GM19395 (cell line): ENCODE data around the gene TWIST2.

Experiments
- ATAC-seq: cut with Tn5 transposase; IDR thresholded peaks from one replicate; pipeline ENCODE4 v1.9.1; 2021; ENCODE audit warnings: mild to moderate bottlenecking, moderate library complexity; ENCODE audit not compliant: unreplicated experiment

TWIST2 gene

DNA sequence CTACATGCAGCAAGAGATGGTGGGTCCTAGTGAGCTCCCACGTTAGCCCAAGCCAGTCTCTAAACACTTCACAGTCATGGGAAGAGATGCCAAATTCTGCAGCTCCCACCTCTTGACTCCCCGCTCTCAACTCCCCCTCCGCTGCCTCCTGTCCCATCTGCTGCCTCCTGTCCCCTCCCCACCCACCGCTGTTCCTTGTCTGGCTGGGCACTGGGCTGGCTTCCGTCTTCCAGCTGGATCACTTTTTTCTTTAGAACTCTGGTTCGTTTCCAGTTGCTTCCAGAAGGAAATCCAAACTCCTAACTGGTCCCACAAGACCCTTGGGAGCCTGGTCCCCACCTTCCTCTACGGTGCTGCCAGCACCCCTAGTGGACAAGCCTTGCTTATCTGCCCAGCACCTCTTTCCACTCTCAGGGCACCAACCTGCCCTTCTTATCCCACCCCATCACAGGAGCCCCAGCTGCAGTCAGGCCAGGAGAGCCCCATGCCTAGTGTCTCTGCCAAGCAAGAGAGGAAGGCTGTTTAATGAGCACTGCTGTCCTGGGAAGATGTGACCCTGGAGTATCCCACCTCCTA lies 12.1 kb upstream of the TWIST2 start:
- no peak for ATAC-seq

DNA sequence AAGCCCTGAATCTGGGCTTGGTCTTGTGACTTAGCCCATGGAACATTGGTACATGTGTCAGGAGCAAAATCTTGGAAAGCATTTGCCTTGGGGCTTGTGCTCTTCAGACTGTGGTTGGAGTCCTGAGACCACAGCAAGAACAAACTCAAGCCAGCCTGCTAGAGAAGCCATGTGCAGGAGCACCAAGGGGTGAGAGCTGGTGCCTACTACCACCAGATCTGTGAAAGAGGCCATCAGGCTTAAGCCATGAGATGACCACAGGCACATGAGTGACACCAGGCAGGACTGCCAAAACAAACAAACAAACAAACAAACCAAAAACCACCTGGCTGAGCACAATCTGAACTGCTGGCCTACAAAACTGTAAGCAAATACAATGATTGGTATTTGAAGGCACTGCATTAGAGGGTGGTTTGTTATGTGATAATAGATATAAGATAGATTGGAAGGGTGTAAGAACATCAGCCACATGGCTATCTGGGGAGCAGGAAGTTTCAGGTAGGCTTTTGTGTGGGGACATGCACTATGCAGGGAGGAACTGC lies 9.0 kb upstream of the TWIST2 start:
- no peak for ATAC-seq

DNA sequence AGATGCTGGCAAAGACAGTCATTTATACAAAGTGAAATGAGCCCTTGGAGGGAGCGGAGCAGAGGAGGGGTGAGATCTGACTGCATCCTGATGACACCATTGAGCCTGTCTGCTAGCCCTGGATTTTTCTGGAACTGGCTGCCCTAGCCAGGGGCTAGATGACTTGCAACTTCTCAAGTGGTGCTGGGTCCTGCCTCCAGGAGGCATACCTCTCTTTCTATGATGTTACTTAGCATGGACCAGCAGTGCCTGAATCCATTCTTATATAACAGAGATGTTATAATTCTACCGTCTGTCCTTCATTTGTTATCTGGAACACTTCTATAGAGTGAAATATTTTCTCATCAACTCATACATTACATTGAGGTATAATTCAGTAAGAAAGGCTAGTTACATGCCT lies 8.5 kb upstream of the TWIST2 start:
- no peak for ATAC-seq

DNA sequence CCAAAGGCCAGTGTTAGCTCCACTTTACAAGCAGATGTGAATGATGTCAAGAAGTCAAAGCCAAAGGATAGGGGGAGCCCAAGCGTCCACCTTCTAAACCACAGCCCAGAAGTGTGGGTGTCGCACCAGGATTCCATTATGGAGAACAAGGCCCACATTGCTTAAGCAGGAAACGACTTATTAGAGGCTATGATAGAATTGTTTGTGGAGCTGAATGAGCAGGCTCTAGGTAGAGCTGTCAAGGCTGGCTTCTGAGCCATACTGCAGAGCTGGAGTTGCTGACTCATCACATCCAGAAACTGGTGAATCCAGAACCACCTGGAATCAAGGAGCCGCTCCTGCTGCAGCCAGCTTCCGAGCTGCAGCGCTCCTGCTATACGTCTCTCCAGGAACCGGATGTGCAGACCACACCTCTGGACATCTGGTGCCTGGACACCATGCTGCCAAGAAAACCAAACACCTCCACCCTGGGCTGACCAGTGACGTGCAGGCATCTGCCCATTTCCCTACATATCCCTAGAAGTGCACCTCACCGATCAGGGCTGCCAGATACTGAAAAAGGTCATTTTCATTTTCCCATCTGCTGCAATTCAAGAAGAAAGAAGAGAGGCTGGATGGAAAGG lies 6.2 kb upstream of the TWIST2 start:
- no peak for ATAC-seq

DNA sequence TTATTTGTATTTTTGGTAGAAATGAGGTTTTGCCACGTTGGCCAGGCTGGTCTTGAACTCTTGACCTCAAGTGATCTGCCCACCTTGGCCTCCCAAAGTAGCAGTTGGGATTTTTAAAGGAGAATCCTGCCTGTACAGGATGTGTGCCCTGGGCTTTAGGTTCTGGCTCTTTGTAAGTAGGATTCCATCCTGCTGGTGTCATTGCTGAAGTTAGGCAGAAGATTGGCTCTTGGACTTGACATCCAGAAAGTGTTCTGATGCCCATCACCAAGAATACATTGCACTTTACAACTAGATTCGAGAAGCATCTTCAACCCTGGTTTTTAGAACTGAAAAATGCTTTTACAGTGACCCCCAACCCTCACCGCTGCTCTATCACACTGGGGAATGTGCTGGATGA lies 4.4 kb upstream of the TWIST2 start:
- ATAC-seq = no peak

DNA sequence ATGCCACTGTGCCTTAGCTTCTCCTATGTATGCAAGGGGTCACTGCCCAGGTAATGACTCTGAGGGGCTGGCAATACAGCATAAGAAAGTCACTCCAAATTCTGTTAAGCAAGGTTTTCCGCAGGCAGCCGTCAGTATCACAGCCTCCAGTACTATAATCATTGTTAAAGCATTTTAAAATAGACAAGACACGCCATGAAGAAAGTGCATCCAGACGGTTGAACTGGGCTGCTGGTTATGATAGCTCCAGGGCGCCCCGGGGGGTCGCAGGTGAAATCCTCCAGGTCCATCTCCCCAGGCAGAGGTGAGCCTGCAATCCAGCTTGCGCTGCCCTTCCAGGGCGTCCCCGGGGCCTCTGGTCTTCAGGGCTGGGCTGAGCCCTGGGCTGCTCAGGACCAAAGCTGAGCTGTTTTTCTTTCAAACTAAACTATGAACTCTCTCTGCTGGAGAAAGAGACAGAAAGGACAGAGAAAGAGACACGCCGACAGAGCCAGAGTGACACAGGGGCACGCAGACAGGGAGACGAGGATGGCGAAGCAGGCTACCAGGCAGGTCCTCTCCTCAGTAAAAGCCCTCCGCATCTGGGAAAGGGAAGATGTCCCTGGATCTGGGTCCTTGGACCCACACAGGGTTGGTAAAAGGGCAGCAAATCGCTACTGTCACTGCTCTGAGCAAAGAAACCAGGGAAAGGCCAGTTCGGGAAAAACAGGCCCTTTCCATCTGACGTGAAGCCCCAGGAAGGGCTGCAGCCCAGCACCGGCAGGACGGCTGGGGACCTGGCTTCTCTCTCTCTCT lies 2.1 kb upstream of the TWIST2 start:
- ATAC-seq = no peak

DNA sequence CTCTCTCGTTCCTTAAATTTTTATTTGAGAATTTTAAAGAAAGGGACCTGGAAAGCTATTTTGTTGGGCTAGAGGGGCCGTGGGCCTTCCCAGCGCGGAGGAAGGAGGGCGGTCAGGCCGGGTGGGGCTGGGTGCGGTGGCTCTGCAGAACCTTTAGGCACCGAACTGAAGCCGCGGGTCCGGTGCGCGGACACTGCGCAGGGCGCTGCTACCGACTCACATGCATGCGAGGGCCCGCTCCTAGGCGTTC lies 1.6 kb upstream of the TWIST2 start:
- no peak for ATAC-seq

DNA sequence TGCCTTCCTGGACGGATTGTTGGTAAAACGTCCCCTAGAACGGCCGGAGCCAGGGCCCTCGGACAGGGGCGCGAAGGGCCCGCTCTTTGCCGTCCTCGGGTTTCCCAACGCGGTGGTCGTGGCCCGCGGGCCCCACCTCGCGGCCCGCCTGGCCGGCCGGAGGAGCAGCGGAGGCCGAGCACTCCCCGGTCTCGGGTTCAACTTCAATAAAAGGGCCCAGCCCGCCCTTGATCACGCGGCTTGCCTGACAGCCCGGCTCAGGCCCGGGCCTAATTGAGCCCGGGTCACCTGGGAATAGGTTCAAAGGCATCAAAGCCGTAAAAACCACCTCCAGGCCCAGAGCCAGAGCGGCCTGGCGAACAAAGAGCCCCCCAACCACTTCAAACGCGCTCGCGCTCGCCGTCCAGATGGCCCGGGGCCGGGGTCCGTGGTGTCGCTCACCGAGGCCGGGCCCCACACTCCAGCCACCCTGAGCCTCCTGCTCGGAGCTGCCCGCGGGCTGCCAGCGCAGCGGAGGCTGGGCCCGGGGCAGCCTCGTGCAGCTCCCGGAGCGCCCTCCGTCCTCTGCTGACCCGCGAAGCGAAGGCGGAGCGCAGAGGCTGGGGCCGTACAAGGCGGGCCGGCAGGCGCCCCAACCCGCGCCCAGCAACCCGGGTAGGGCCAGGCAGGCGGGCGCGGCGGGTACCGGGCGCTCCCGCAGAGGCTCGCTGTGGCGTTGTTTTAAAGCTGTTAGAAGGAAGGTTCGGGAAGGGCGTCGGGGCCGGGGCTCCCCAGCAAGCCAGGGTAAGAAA lies 1.1 kb upstream of the TWIST2 start:
- ATAC-seq = no peak

DNA sequence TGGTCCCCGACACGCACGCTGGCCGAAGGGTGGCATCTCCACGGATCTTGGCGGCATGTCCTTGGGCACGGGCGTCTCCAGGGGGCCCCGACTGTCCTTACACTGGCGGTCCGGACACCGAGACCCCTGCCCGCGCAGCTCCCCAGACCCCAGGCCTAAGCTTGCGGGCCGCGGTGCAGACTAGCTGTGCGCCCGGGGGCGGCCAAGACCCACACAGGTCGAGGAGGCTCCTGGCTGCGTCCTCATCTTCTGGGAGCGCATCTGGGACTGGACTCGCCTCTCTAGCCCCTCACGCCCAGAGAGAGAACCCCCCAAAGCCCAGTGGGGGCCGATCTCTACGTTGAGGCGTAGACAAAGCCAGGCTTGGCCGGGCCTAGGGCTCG lies 475 bp upstream of the TWIST2 start:
- ATAC-seq = no peak

DNA sequence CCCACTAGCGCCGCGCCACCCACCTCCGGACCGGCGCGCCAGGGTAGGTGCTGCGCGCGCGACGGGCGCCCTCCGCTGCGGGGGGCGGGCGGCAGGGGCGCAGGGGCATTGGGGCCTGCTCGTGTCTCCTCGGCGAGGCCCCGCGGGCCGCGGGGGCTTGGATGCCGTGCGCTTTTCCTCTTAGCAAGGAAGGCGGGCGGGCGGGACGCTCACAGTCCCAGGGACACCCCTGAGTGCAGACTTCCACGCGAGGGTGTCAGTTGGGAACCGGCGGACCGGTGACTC lies 748 bp downstream of the TWIST2 start:
- no peak for ATAC-seq

DNA sequence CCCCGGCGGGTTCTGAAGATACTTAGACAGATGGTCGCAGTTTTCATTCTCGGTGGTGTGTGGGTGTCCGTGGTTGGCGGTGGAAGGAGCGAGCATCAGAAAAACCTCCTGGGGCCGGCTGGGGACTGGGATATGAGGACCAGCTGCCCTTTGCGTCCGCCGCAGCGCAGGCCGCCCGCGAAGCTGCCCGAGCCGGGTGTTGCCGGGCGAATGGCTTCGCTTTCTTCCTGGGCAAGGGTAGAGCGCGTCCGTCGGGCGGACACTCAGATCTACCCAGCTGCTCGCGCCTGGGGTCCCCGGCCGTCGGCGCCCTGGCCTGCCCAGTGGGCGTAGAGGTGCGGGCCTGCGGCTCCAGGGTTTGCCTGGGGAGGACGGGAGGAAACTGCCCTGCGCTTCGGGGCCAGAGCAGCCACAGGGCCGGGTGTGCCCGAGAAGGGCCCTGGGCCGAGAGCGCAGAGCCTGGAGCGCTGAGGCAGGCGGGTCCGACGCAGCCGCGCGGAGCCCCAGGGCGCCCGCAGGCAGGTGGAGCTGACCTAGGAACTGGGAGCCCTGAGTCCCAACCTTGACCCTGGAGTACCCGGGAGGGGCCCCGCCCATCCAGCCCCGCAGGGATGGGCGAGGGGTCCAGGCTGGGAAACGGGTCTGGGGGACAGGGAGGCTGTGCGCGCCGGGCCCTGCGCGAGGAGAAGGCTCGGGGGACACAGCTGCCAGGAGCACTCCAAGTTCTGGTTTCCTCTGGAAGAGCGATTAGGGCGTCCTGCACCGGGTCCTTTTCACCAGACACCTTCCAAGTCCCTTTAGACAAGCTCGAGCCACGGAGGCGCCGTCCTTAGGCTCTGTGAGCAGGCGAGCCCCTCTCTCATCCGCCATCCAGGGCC lies 1.3 kb downstream of the TWIST2 start:
- no peak for ATAC-seq

DNA sequence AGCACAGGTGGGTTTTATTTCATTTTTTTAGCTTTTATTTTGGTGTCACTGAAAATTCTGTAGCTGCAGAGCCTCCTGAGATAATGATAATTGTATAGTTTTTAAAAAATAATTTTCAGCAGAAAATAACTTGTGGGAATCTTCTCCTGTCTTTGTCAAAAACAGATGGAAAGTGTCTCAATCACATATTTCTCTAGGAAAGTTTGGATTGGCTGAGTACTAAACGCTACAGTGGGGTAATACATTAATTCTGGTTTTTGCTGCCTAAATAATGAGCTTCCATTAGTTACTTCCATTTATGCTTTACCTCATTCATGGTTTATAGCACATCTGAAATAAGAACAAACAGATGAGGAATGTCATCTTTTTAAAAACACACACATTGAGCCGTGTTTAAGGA lies 2.2 kb downstream of the TWIST2 start:
- ATAC-seq = no peak

DNA sequence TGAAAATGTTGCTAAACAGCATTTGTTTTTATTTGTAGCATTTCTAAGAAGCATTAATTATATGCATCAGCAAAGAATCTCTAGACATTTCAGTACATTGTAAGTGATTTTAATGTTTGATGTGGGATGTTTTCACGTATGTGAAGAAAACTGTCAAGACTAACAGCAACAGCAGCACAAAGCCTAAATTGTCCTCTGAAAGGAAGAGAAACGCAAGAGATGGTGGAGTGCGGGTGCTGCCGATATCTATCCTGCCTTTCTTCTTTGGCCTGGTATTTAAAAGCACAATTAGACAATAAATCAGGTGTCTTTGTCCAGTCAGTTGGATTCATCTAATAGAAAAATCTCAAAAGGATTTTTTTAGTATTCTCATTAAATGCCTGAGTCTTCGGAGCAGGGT lies 3.1 kb downstream of the TWIST2 start:
- ATAC-seq = no peak

DNA sequence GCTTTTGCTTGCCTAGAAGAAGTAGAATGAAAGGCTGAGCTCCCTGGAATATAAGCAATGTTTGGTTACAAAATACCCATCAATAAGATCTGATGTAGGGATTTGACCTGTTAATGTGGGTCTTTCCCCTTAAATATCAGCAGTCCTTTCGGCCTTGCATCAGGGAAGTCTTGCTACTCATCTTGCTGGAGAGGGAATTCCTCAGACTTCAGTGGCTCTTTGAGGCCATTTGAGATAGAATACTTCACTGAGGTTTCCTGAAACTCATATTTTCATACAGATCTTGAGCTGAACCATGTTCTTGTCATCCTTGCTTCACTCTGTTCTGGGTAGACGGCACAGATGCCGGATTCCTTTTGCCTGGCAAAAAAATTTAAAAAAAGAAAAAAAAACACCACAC lies 3.9 kb downstream of the TWIST2 start:
- no peak for ATAC-seq

DNA sequence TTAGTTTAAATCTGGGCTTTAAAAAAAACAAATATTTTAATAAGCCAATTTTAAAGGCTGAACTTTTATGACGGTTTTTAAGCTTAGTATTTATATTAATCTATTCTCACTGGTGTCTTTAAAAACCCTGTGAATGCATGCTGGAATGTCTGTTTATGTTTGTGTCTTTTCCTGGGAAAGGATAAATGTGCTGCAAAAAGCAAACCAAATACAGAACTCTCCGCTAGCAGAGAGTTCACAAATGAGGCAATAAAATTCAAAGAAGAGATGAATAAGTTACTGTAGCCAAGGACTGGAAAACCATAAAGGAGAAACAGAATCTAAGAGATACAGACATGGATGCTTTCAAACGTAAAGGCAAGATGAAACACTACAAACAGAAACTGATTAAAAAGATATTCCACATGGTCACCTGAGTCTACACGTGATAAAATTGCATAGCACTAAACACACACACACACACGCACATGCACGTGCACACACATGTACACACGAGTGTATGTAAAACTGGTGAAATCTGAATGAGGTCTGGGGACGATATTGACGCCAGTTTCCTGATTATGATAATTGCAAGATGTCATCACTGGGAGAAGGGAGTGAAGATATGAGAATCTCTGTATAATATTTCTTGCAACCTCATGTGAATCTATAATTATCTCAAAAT lies 4.5 kb downstream of the TWIST2 start:
- ATAC-seq = no peak

DNA sequence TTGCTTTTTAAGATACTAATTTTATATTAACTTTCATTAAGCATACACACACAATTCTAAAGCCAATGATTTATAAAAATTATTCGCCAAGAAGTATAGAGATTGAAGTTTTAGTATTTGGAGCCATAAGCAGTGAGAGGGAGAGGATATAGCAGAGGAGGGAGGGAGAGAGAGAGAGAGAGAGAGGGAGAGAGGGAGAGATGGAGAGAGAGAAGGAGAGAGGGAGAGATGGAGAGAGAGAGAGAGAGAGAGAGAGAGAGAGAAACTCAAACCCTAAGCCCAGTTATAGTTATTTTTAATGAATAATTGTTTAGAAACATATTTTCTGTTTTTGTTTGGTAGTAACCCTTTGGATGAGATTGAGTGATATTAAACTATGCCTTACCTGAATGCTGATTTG lies 5.3 kb downstream of the TWIST2 start:
- no peak for ATAC-seq

DNA sequence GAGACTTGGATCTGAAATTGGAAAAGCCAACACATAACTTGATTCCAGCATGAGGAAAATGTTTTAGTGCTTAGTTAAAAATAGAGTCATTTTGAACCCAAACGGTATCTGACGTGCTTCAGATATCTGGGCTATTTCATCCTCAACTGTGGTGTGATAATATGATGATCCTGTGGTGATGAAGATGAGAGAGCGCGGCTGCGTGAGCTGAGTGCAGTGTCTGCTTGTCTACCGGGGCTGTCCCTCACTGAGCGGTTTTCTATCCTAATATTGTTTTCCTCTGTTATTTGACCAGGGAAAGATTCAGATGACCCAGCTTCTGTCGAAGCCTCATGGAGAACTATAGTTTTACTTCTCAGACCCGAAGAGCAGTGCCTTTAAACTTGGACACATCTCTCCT lies 5.8 kb downstream of the TWIST2 start:
- ATAC-seq = no peak

DNA sequence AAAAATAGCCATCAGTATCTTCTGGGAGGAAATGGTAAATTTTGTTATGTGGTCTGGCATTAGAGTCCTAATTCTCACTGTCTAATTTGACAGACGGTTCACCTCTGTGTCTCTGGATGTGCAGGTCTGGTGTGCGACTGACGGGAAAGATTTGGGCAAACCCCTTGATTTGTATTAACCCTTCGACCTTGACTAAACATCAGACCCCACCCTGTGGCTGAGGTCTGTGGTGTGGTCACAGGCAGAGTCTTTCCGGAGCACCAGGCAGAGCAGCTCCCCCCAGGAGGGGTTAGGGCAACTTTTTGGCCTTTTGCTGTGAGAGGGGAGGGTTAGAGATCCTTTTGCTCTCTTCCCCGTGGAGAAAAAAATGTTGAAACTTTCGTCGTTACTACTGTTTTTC lies 6.4 kb downstream of the TWIST2 start:
- no peak for ATAC-seq

DNA sequence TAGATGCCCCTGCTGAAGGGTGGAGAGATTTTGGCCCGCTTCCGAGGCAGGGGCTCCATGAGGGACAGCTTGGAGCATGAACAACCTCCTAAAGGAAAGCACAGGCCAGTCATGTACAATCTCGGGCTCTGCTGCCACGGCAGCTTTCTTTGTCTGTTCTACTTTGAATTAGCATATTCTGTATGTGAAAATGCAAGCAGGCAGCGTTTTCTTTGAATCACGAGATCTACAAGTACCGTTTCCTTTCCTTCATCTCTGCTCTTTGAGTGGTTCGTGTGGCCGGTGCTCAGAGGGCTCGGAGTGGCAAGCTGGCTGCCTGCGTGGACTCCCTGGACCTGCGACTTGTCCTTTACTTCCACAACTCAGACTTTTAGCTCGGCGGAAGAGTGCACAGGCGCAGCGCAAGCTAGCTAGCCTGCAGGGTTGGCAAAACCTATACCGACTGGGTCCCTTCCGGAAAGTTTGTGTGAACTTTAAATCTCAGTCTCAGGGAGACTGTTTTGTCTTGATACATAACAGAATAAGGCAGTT lies 6.9 kb downstream of the TWIST2 start:
- no peak for ATAC-seq

DNA sequence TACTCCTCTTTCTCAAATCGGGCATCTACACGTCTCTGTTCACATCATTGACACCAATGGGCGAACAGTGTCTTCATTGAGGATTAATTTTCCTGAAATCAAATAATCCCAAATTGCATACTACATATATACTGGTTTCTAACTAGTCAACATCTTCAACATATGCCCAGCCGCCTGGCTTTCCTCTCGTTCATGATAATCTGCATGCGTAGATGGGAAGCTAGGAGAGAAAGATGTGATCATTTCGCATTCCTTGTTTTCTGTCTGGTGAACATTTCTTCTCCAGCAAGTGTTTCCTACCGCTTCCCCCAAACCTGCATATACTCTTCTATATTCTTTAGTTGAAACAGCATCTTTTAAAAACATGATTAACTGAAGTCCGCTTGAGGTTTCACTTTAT lies 7.4 kb downstream of the TWIST2 start:
- ATAC-seq = no peak
